ENCODE measurements around the gene RASSF7. TPM values are rescaled to one million over a fixed set of nuclear protein-coding genes. Genes with fewer than 3 reads are reported as not detected.

RASSF7 gene
- polyA plus RNA-seq, 2 of the 4 experiments (the other 2 are of a cell fraction) = 18.4 to 30.7 TPM

DNA sequence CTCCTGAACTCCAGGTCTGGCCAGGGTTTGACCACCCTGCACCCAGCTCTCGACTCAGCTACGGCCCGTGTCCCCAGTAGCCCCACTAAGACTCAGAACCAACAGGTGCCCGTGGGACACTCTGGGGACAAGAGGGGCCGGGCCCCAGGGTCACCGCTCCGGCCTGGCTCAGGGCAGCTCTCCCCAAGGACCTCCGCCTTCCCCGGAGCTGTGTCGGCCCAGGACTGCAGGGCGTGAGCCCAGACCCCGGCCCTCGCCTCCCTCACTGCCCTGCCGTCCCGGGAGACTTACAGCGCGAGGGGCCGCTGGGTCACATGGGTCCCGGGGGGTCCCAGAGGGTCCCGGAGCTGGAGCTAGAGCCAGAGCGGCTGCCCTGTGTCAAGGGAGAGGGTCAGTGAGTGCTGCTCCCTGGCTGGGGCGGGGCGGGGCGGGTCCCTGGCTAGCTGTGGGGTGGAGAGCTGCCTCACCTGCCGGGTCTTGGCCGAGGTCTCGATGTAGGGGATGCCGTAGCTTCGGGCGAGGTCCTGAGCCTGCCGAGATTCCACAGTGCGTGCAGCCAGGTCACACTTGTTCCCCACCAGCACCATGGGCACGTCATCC lies 27.7 kb upstream of the RASSF7 start:
- H3K27ac ChIP-seq = no peak overlapping the region
- ChIA-PET CTCF (interaction anchor here (1.1 to 5.8 kb wide), 6 partner anchors 12 to 190 kb away, joined by 3 to 40 read pairs (median 5); no protein-coding TSS in a partner anchor), POLR2A (interaction anchor here (0.6 kb wide), 1 partner anchor 278 kb away, joined by 4 read pairs; no protein-coding TSS in a partner anchor)
- no peak for ATAC-seq
- FAIRE-seq = no peak
- H3K9me3 ChIP-seq = no peaks in the 10 kb centered on the region
- 96% methylated on average over 9 of the region's 33 CpGs for WGBS (ENCODE audit: missing lambda C conversion rate)
- no peak overlapping the region for H3K4me2 ChIP-seq
- H3K4me1 ChIP-seq = peaks cover 12% of the 10 kb centered on the region
- H3K4me3 ChIP-seq = no peak overlapping the region
- DNase-seq (ENCODE audit: low read depth in 1 of 2, low spot score in 1 of 2) = no peak
- TF ChIP-seq RNF2 (IDR thresholded peaks at IDR 0.05; ENCODE audit: borderline replicate concordance, low read depth) (no peak), SMC3 (IDR thresholded peaks at IDR 0.05) (no peak), JUNB (IDR thresholded peaks at IDR 0.05) (no peak), ZFP36 (IDR thresholded peaks at IDR 0.05; ENCODE audit: borderline replicate concordance, partially characterized antibody) (no peak)
- TF ChIP-seq, protein P1, sequence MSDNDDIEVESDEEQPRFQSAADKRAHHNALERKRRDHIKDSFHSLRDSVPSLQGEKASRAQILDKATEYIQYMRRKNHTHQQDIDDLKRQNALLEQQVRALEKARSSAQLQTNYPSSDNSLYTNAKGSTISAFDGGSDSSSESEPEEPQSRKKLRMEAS (IDR thresholded peaks at IDR 0.05) = no peak

DNA sequence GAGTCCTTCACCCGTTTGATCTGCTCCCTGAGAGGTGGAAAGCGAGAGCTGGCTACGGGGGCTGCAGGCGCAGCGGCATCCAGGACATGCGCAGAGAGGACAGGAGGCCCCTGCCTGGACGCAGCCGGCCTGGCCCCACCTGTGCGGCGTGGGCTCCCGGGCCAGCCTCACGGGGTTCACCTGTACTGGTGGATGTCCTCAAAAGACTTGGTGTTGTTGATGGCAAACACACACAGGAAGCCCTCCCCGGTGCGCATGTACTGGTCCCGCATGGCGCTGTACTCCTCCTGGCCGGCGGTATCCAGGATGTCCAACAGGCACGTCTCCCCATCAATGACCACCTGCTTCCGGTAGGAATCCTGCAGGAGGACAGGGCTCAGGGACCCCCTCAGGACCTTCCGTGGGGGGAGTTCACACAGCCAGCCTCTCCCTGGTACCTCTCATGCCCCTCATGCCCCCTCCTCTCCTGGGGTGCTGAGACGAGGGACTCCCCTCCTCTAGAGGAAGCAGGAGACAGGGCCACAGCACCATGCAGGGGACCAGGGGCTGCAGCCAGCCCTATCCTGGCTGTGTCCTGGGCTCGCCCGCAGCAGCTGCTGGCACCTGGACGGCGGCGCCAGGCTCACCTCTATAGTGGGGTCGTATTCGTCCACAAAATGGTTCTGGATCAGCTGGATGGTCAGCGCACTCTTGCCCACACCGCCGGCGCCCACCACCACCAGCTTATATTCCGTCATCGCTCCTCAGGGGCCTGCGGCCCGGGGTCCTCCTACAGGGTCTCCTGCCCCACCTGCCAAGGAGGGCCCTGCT lies 27.0 kb upstream of the RASSF7 start:
- DNase-seq (ENCODE audit: low read depth in 1 of 2, low spot score in 1 of 2) (no peak), ATAC-seq (no peak), FAIRE-seq (no peak)
- peak overlapping the region; percentile 95 to 98; a peak in 5 of 6 replicates for H3K27ac ChIP-seq
- WGBS (ENCODE audit: missing lambda C conversion rate) = 96% methylated on average over 20 of the region's 37 CpGs
- no peak for TF ChIP-seq KDM1A (IDR thresholded peaks at IDR 0.05; ENCODE audit: low read depth)
- no peak for TF ChIP-seq FOSB (CRISPR knock-in tag; IDR thresholded peaks at IDR 0.05)
- no peak for TF ChIP-seq POLR2A (IDR thresholded peaks at IDR 0.05; ENCODE audit: low read length)
- TF ChIP-seq, protein P2, sequence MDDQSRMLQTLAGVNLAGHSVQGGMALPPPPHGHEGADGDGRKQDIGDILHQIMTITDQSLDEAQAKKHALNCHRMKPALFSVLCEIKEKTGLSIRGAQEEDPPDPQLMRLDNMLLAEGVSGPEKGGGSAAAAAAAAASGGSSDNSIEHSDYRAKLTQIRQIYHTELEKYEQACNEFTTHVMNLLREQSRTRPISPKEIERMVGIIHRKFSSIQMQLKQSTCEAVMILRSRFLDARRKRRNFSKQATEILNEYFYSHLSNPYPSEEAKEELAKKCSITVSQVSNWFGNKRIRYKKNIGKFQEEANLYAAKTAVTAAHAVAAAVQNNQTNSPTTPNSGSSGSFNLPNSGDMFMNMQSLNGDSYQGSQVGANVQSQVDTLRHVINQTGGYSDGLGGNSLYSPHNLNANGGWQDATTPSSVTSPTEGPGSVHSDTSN (IDR thresholded peaks at IDR 0.05) = no peak
- TF ChIP-seq, protein P3, sequence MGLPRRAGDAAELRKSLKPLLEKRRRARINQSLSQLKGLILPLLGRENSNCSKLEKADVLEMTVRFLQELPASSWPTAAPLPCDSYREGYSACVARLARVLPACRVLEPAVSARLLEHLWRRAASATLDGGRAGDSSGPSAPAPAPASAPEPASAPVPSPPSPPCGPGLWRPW (IDR thresholded peaks at IDR 0.05) = no peak
- TF ChIP-seq CBX2 (IDR thresholded peaks at IDR 0.05; ENCODE audit: borderline replicate concordance, low read depth) = no peak
- TF ChIP-seq GATA3 (IDR thresholded peaks at IDR 0.05; ENCODE audit: borderline replicate concordance) = no peak
- TF ChIP-seq RNF2 (IDR thresholded peaks at IDR 0.05; ENCODE audit: borderline replicate concordance, low read depth) = no peak
- TF ChIP-seq, protein P4, sequence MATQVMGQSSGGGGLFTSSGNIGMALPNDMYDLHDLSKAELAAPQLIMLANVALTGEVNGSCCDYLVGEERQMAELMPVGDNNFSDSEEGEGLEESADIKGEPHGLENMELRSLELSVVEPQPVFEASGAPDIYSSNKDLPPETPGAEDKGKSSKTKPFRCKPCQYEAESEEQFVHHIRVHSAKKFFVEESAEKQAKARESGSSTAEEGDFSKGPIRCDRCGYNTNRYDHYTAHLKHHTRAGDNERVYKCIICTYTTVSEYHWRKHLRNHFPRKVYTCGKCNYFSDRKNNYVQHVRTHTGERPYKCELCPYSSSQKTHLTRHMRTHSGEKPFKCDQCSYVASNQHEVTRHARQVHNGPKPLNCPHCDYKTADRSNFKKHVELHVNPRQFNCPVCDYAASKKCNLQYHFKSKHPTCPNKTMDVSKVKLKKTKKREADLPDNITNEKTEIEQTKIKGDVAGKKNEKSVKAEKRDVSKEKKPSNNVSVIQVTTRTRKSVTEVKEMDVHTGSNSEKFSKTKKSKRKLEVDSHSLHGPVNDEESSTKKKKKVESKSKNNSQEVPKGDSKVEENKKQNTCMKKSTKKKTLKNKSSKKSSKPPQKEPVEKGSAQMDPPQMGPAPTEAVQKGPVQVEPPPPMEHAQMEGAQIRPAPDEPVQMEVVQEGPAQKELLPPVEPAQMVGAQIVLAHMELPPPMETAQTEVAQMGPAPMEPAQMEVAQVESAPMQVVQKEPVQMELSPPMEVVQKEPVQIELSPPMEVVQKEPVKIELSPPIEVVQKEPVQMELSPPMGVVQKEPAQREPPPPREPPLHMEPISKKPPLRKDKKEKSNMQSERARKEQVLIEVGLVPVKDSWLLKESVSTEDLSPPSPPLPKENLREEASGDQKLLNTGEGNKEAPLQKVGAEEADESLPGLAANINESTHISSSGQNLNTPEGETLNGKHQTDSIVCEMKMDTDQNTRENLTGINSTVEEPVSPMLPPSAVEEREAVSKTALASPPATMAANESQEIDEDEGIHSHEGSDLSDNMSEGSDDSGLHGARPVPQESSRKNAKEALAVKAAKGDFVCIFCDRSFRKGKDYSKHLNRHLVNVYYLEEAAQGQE (IDR thresholded peaks at IDR 0.05) = no peak
- TF ChIP-seq ZSCAN20 (CRISPR knock-in tag; IDR thresholded peaks at IDR 0.05) = no peak
- TF ChIP-seq SMC3 (IDR thresholded peaks at IDR 0.05) = no peak
- TF ChIP-seq, protein P1 (IDR thresholded peaks at IDR 0.05) = no peak
- TF ChIP-seq SREBF2 (IDR thresholded peaks at IDR 0.05) = no peak
- TF ChIP-seq, protein P5, sequence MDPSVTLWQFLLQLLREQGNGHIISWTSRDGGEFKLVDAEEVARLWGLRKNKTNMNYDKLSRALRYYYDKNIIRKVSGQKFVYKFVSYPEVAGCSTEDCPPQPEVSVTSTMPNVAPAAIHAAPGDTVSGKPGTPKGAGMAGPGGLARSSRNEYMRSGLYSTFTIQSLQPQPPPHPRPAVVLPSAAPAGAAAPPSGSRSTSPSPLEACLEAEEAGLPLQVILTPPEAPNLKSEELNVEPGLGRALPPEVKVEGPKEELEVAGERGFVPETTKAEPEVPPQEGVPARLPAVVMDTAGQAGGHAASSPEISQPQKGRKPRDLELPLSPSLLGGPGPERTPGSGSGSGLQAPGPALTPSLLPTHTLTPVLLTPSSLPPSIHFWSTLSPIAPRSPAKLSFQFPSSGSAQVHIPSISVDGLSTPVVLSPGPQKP (IDR thresholded peaks at IDR 0.05; ENCODE audit: low read depth, low read length) = no peak
- no peak for TF ChIP-seq MAZ (IDR thresholded peaks at IDR 0.05; ENCODE audit: borderline replicate concordance, low read depth, low read length)
- no peaks in the 10 kb centered on the region for H3K9me3 ChIP-seq
- POLR2A ChIA-PET = no interaction called here
- CTCF ChIA-PET = interaction anchor here (1.1 to 5.8 kb wide), 6 partner anchors 12 to 23 kb away, joined by 3 to 40 read pairs (median 7); no protein-coding TSS in a partner anchor
- peak overlapping the region; percentile 97 for H3K4me2 ChIP-seq
- peak overlapping the region; percentile 89 for H3K4me3 ChIP-seq
- H3K4me1 ChIP-seq = peaks cover 12% of the 10 kb centered on the region
